ENCODE measurements around the gene KDM5A.

KDM5A gene

DNA sequence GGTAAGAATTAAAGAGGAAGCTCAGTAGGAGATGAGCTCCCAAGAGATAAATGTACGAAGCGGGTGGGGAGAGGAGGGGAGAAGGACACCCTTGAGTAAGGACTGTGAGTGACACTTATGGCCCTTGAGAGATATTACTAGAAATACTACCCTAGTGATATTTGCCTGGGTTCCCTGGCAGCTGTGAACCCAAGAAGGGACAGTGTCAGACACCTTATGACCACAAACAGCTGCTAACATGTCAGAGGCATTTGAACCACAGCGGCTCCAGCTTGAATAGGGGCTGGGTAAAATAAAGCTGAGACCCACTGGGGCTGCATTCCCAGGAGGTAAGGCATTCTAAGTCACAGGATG, 155.5 kb downstream of the KDM5A start:
- CTCF ChIA-PET, result interaction anchor here (0.9 to 4.9 kb wide), 2 partner anchors 10 to 14 kb away, joined by 3 to 24 read pairs; no protein-coding TSS in a partner anchor
- no peak for DNase-seq (ENCODE audit: extremely low spot score)
- POLR2A ChIA-PET, result no interaction called here
- TF ChIP-seq, protein P1, sequence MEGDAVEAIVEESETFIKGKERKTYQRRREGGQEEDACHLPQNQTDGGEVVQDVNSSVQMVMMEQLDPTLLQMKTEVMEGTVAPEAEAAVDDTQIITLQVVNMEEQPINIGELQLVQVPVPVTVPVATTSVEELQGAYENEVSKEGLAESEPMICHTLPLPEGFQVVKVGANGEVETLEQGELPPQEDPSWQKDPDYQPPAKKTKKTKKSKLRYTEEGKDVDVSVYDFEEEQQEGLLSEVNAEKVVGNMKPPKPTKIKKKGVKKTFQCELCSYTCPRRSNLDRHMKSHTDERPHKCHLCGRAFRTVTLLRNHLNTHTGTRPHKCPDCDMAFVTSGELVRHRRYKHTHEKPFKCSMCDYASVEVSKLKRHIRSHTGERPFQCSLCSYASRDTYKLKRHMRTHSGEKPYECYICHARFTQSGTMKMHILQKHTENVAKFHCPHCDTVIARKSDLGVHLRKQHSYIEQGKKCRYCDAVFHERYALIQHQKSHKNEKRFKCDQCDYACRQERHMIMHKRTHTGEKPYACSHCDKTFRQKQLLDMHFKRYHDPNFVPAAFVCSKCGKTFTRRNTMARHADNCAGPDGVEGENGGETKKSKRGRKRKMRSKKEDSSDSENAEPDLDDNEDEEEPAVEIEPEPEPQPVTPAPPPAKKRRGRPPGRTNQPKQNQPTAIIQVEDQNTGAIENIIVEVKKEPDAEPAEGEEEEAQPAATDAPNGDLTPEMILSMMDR (IDR thresholded peaks at IDR 0.05; ENCODE audit: control extremely low read depth, extremely low read depth, low read depth, missing control alignments), result no peak

DNA sequence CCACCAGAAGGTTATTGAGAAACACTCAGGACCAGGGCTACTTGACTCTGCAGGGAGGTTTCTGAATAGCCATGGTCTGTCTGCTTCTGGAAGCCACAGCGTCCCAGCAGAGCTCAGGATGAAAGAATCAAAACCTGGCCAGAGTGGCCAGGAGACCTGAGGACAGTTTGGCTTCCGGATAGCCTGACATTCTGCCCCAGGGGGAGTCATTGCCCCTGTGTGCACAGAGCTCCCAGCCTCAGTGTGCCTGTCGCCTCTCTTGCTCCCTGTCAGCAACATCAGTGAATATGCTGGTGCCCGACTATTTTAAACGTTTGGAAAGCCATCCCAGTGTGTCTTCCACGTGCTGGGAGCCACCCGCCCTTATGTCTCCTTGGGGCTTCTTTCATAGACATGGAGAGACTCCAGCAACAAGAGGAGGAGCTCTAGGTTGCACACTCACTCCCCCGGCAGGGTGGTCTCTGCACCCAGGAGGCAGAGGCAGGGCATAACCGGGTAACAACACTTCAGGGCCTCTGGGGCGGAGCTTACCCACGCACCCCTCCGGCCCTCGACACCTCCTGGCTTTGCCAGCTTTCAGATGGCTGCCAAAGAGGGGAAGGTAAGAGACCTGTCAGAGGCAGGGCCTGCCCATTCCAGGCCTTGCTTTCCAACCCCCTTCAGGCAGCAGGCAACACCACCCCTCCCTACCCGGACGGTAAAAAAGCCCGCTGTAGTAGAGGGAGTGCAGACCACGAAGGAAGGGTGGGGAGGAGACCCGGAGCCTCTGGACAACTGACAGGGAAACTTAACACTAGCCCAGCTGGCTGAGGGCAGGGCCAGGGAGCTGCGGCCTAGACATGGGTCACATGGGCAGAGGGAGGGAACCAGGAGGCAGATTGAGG, 156.1 kb downstream of the KDM5A start:
- CTCF ChIA-PET, result interaction anchor here (0.9 to 4.9 kb wide), 2 partner anchors 10 to 14 kb away, joined by 3 to 24 read pairs; no protein-coding TSS in a partner anchor
- POLR2A ChIA-PET, result no interaction called here
- no peak for DNase-seq (ENCODE audit: extremely low spot score)
- TF ChIP-seq, protein P1 (IDR thresholded peaks at IDR 0.05; ENCODE audit: control extremely low read depth, extremely low read depth, low read depth, missing control alignments), result no peak

DNA sequence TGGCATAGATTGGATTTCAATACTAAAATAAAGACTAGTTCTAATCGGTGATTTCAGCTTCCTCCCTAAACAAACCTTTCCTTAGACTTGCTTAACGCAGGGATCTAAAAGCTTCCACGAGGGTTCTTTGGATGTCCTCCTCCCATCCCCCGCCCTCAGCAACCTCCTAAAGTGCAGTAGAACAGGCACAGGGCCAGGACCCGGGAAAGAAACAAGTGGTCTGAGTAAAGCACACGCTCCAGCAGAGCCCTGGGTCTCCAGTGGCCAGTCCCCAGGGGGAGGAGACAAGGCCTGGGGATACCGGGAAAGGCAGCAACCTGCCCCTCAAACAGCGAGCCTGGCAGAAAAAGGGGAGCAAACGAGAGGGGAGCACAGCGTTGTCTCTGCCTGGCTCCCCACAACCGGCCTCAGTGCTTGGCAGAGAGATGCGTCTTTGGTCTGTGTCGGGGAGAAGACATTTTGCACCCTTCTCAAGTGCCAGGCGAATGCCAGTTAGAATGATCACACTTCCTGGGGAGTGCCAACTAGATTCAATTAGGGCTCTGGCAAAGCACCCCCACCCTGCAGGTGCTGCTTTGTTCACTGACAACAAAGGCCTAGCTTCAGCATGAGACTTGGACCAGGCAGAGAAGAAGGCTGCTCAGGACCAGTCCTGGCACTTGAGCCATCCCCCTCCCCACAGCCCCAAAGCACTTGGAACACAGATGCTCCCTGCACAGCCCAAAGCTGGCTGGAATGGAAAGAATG, 158.0 kb downstream of the KDM5A start:
- no peak for DNase-seq (ENCODE audit: extremely low spot score)

More for the DNA sequence above, 158.0 kb downstream of the KDM5A start:
- TF ChIP-seq, protein P1 (IDR thresholded peaks at IDR 0.05; ENCODE audit: control extremely low read depth, extremely low read depth, low read depth, missing control alignments), result no peak
- ChIA-PET POLR2A (no interaction called here), CTCF (interaction anchor here (1.0 to 4.9 kb wide), 3 partner anchors 12 to 18 kb away, joined by 3 to 24 read pairs (median 3); no protein-coding TSS in a partner anchor)
